Adrenal gland (tissue), 12 donors: Measurements from ENCODE around the gene CERS1. TPM values are rescaled to one million over a fixed set of nuclear protein-coding genes. Genes with fewer than 3 reads are reported as not detected.
"Not testable (repeated sequence)": the region's sequence is repeated elsewhere in the genome, so short reads cannot be mapped to it uniquely, and the experiment has no call there.

Source experiments
- DNase-seq, 7 donors: peaks; one replicate each; pipeline ENCODE4 v3.0.0-alpha.2; 2019 to 2020
- H3K27ac ChIP-seq, 5 donors: fragments of 200-600 bp; sonication (generic) in 4 of 5; 1 replicate in 3 of 5; 2 replicates in 2 of 5; pipeline versions ENCODE4 v1.5.1 to v1.8.0; 2016 to 2020; ENCODE audit warnings: mild to moderate bottlenecking in 1 of 5
- H3K27me3 ChIP-seq: fragments of 200-600 bp; 2 replicates; pipeline ENCODE4 v1.8.0; 2021
- H3K36me3 ChIP-seq, 2 donors: fragments of 200-600 bp; replicated peaks in 1 of 2; 1 replicate in 1 of 2; 2 replicates in 1 of 2; pipeline versions ENCODE4 v1.5.1 to v1.8.0; 2018 to 2022
- H3K4me1 ChIP-seq, 2 donors: fragments of 200-600 bp; replicated peaks in 1 of 2; 1 replicate in 1 of 2; 2 replicates in 1 of 2; pipeline versions ENCODE4 v1.5.1 to v1.8.0; 2018 to 2021
- H3K4me3 ChIP-seq, 4 donors: fragments of 200-600 bp; sonication (generic) in 3 of 4; one replicate each; pipeline ENCODE4 v1.5.1; 2016 to 2018
- H3K9me3 ChIP-seq, 3 donors: fragments of 200-600 bp; sonication (generic) in 1 of 3; replicated peaks in 1 of 3; 1 replicate in 2 of 3; 2 replicates in 1 of 3; pipeline versions ENCODE4 v1.5.1 to v1.8.0; 2016 to 2021
- POLR2A ChIP-seq, 2 donors: fragments of 450-650 bp; IDR thresholded peaks; one replicate each; pipeline ENCODE4 v1.6.1; 2017; ENCODE audit warnings: antibody characterized with exemption in 2 of 2, mild to moderate bottlenecking in 2 of 2, moderate library complexity in 1 of 2
- WGBS, 4 donors: extraction: QIAGEN DNeasy Blood & Tissue Kit in 2 of 4; methylation state at CpG; one replicate each; pipeline versions ENCODE4 v1.1.5 to v1.1.7; 2013 to 2017; 5-methylcytosine and 5-hydroxymethylcytosine counted together
- intact Hi-C, 2 donors: fragments of 100-400 bp; cut with DNase I; formaldehyde crosslinking; loops; one replicate each; pipeline versions ENCODE4 v1.14.1 to v1.15.0; 2022 to 2023
- polyA plus RNA-seq, 3 donors: library from polyadenylated mRNA; stranded (reverse); fragments of 200-250 nt in 2 of 3; fragments of 350-450 nt in 1 of 3; fragmentation: Illumina TruSeq in 1 of 3; extraction: RNeasy Lipid Tissue Mini Kit (QIAGEN cat#74804) in 1 of 3; gene quantifications; one replicate each; pipeline ENCODE4 v1.2.3, GENCODE V29; 2013 to 2014
- total RNA-seq, 9 donors: library from RNA; depleted of rRNA in 4 of 9; stranded (reverse); fragments of >200 nt in 4 of 9; fragments of 120-200 nt in 1 of 9; fragmentation: NEBNext Ultra II Directional in 1 of 9; extraction: Animal tissue kit (Norgen Biotek cat#: 25700) in 1 of 9; gene quantifications; one replicate each; pipeline versions ENCODE4 v1.1.0 to v1.2.4, GENCODE V29; 2013 to 2023
- TF ChIP-seq, protein P1 (sequence below), 6 experiments: fragments of 450-650 bp in 4 of 6; fragments of 200-600 bp in 2 of 6; sonication (generic) in 1 of 6; IDR thresholded peaks; 1 replicate in 5 of 6; 2 replicates in 1 of 6; pipeline versions ENCODE4 v1.5.1 to v1.8.0; 2016 to 2021; ENCODE audit warnings: antibody characterized with exemption in 6 of 6, mild to moderate bottlenecking in 2 of 6, moderate library complexity in 1 of 6
- donor health status: healthy with polysubstance abuse.
- donor health status: Bipolar disorder and iron deficiency.
- donor health status: DM: yes; HTN: yes; CAD: no.
- donor health status: DM: no; HTN: no; CAD: no.
- donor health status: DM: no; HTN: no; CAD: no.
- donor health status: DM: yes; HTN: yes; CAD: no.

Gene CERS1
- total and polyA plus RNA-seq, 12 donors = 0.29 to 4.3 (median 1.8) TPM; not detected in 3

DNA sequence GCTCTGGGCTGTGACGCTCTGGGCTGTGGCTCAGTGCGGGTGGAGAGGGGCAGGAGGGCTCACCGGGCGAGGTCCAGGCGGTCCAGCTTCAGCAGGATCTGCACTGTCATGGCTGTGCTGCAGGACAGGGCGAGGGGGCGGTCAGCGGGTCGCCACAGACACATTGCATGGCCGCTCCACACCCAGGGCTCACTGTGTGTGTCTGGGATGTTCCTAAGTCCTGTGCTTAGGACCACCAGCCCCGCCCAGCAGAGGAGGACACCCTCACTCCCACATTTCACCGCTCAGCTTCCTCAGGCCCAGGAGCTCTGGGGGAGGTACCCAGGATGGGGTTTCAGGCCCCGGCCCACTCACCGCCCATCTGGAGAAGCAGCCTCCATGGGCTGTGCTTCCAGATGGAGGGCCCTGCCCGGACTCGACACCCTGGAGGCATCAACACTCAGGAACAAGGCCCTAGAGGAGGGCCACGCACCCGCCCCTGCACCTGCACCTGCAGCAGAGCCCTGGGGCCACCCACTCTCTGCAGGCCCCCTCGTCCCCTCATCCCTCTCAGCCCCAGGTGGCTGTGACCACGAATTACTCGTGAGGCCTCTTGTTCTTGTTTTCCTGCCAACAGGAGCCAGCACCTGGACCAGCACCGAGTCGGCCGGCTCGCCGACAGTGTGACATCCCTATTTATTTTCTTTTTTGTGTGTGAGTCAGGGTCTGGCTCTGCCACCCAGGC is 9.7 kb upstream of the CERS1 start:
- TF ChIP-seq POLR2A (IDR thresholded peaks at IDR 0.05) = no peak
- TF ChIP-seq, protein P1, sequence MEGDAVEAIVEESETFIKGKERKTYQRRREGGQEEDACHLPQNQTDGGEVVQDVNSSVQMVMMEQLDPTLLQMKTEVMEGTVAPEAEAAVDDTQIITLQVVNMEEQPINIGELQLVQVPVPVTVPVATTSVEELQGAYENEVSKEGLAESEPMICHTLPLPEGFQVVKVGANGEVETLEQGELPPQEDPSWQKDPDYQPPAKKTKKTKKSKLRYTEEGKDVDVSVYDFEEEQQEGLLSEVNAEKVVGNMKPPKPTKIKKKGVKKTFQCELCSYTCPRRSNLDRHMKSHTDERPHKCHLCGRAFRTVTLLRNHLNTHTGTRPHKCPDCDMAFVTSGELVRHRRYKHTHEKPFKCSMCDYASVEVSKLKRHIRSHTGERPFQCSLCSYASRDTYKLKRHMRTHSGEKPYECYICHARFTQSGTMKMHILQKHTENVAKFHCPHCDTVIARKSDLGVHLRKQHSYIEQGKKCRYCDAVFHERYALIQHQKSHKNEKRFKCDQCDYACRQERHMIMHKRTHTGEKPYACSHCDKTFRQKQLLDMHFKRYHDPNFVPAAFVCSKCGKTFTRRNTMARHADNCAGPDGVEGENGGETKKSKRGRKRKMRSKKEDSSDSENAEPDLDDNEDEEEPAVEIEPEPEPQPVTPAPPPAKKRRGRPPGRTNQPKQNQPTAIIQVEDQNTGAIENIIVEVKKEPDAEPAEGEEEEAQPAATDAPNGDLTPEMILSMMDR (IDR thresholded peaks at IDR 0.05) = no peak

DNA sequence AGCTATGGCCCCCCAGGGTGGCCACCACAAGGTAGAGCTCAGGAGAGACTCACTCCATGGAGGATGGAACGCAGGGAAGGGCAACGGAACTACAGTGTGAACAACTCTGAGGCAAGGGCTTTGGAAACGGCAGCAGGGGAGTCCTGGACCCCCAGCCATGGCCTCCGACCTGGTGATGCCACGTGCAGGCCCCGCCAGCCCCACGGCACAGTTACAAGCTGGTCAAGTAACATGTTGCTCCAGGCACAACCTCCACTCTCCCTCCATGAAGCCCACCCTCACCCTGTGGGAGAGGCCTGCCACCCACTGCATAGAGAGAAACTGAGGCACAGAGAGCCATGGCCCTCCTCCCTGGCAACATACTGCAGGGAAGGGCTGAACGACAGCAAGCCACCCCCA is 9.1 kb upstream of the CERS1 start:
- intact Hi-C loops = no loop called here
- Histone ChIP-seq H3K4me1 (peaks cover 18 to 19% of the 10 kb centered on the region in 2 donors), H3K4me3 (no peak overlapping the region), H3K27ac (no peak overlapping the region), H3K36me3 (peaks cover 0 to 47% of the 10 kb centered on the region in 2 donors), H3K27me3 (no peaks in the 10 kb centered on the region), H3K9me3 (no peaks in the 10 kb centered on the region)
- TF ChIP-seq, protein P1 (IDR thresholded peaks at IDR 0.05) = no peak
- TF ChIP-seq POLR2A (IDR thresholded peaks at IDR 0.05) = no peak
- no peak for DNase-seq
- 89 to 95% (median 91%) methylated on average over 7 to 8 of the region's 8 CpGs for WGBS, 4 donors

More for the DNA sequence above, 9.7 kb upstream of the CERS1 start:
- Histone ChIP-seq H3K9me3 (no peaks in the 10 kb centered on the region), H3K27me3 (no peaks in the 10 kb centered on the region), H3K27ac (peak overlapping the region in 1 of 5 donors; percentile 73), H3K36me3 (peaks cover 0 to 49% of the 10 kb centered on the region in 2 donors), H3K4me3 (no peak overlapping the region), H3K4me1 (peaks cover 18 to 19% of the 10 kb centered on the region in 2 donors)
- no peak for DNase-seq
- 74 to 91% (median 83%) methylated on average over 11 to 26 of the region's 26 CpGs for WGBS, 4 donors
- intact Hi-C loops = no loop called here

DNA sequence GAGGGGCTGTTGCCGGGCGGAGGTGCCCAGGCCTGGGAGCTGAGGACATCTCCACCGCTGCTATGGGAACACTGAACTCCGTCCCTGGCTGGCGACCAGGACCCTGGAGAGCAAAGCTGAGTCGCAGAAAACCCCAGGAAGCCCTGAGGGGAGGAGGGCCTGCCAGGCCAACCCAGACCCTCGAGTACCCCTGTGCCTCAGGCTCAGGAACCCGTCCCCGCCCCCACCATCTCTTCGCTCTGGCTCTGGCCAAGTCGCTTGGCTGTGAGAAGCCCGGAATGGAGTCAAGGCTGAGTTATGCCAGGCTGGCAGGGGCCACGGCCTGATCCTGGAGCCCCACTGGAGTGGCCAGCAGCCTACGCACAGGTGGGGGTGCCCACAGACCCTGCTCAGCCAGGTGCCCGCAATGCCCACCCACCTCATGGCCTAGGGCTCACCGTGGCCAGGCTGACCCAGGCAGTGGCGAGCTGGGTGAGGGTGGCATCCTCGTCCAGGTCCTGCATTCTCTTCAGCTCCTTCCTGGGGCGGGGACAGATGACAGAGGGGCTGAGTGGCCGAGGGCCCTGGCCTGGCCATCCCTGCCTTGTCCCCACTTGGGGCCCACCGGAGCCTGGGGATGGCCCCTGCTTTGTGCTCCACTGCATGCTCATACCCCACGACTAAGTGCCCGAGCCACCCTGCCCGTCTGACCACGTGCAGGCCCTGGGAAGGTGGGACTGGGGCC is 8.5 kb upstream of the CERS1 start:
- WGBS, 4 donors = 80 to 86% (median 81%) methylated on average over 1 to 25 of the region's 25 CpGs
- no peaks in the 10 kb centered on the region for H3K9me3 ChIP-seq
- peaks cover 18 to 19% of the 10 kb centered on the region in 2 donors for H3K4me1 ChIP-seq
- intact Hi-C loops = no loop called here
- H3K27me3 ChIP-seq = no peaks in the 10 kb centered on the region
- H3K27ac ChIP-seq = no peak overlapping the region
- no peak for TF ChIP-seq POLR2A (IDR thresholded peaks at IDR 0.05)
- H3K4me3 ChIP-seq = no peak overlapping the region
- peak in 1 of 7 donors; percentile 23 for DNase-seq
- peaks cover 0 to 50% of the 10 kb centered on the region in 2 donors for H3K36me3 ChIP-seq

DNA sequence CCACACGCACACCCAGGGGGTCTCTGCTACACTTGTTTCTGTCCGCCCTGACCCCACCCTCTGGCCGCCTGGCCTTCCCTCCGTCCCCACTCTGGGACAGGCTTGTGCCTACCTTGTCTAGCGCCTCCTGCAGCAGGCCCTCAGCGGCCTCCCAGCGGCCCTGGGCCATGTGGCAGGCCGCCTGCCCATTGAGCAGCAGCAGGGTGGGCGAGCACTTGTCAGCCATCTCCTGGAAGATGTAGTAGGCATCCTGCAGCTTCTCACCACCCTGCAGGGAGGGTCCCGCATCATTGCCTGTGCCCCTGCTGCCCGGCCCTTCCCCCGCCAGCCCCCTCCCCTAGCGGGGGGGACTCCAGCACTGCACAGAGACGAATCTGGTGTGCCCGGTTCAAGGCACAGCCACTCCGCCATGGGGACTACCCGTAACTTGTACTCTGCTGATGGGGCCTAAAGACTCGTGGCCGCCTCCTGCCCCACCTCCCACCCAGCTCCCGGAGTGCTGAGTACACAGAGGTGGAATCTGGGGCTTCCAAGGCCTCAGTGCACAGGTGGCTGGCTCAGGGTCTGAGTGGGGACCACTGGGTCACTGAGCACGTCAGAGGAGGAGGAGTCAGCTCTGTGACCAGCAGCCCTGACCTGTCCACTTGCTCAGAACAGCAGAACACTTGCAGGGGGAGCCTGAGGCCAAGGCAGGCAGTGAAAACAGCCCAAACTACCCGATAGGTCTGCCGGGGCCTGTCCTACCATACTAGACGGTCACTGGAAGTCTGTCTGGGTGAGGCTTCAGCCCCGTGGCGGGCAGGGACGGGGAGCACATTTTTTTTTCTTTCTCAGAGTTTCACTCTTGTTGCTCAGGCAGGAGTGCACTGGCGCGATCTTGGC is 7.4 kb upstream of the CERS1 start:
- no peaks in the 10 kb centered on the region for H3K27me3 ChIP-seq
- no peak overlapping the region for H3K27ac ChIP-seq
- TF ChIP-seq, protein P1 (IDR thresholded peaks at IDR 0.05) = no peak
- no peak for TF ChIP-seq POLR2A (IDR thresholded peaks at IDR 0.05)
- H3K4me1 ChIP-seq = peaks cover 15 to 18% of the 10 kb centered on the region in 2 donors
- intact Hi-C loops = no loop called here
- no peaks in the 10 kb centered on the region for H3K9me3 ChIP-seq
- no peak overlapping the region for H3K4me3 ChIP-seq
- no peak for DNase-seq
- peaks cover 0 to 55% of the 10 kb centered on the region in 2 donors for H3K36me3 ChIP-seq
- 86 to 92% (median 90%) methylated on average over 12 to 29 of the region's 29 CpGs for WGBS, 4 donors

DNA sequence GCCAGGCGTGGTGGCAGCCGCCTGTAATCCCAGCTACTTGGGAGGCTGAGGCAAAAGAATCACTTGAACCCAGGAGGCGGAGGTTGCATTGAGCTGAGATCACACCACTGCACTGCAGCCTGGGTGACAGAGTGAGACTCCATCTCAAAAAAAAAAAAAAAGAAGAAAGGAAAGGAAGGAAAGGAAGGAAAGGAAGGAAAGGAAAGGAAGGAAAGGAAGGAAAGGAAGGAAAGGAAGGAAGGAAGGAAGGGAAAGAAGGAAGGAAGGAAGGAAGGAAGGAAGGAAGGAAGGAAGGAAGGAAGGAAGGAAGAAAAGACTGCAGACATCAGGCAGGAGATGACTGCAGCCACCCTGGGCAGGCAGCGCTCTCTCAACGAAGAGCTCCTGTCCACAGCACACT is 6.6 kb upstream of the CERS1 start:
- WGBS, 4 donors = 95 to 96% (median 95%) methylated on average over 5 of the region's 5 CpGs
- intact Hi-C loops, H3K4me3 ChIP-seq, H3K27me3 ChIP-seq, H3K9me3 ChIP-seq, H3K27ac ChIP-seq, DNase-seq: not testable (repeated sequence)
- Histone ChIP-seq H3K36me3 (peaks cover 0 to 50% of the 10 kb centered on the region in 2 donors), H3K4me1 (peaks cover 15 to 18% of the 10 kb centered on the region in 2 donors)
